GM12878 (cell line): ENCODE results near the gene RAI14.

Experiments
- CHD2 ChIP-seq: IDR thresholded peaks from 2 replicates; pipeline ENCODE4 v1.6.1; 2011; ENCODE audit warnings: low read depth, low read length, improper control_type of control experiment, borderline replicate concordance
- CTCF ChIP-seq, 3 experiments: IDR thresholded peaks in 2 of 3; conservative IDR thresholded peaks in 1 of 3; 2 replicates each; pipeline ENCODE4 v1.5.1; 2011; ENCODE audit warnings: low read depth in 3 of 3, low read length in 3 of 3, mild to moderate bottlenecking in 3 of 3, control low read depth in 2 of 3, moderate library complexity in 2 of 3, inconsistent platforms in 1 of 3, mixed read lengths in 1 of 3; ENCODE audit not compliant: control insufficient read depth in 2 of 3, insufficient read depth in 1 of 3; ENCODE audit errors: extremely low read depth in 1 of 3
- EP300 ChIP-seq, 2 experiments: fragments of 150-350 bp in 1 of 2; IDR thresholded peaks; 2 replicates each; pipeline ENCODE4 v1.6.1; 2011 to 2012; ENCODE audit warnings: low read depth in 2 of 2, low read length in 2 of 2, borderline replicate concordance in 1 of 2, improper control_type of control experiment in 1 of 2, inconsistent platforms in 1 of 2; ENCODE audit not compliant: control insufficient read depth in 1 of 2
- PAX5 ChIP-seq: IDR thresholded peaks from 2 replicates; pipeline ENCODE4 v1.6.1; 2011; ENCODE audit warnings: low read depth, low read length, borderline replicate concordance
- REST ChIP-seq: IDR thresholded peaks from 2 replicates; pipeline ENCODE4 v1.6.1; 2012; ENCODE audit warnings: mild to moderate bottlenecking, low read depth, low read length
- USF1 ChIP-seq: IDR thresholded peaks from 2 replicates; pipeline ENCODE4 v1.6.1; 2011; ENCODE audit warnings: borderline replicate concordance, low read depth, mild to moderate bottlenecking, moderate library complexity, mixed read lengths, low read length; ENCODE audit not compliant: insufficient read depth; ENCODE audit errors: extremely low read length

GRCh38 chr5:34682926-34683623 lies 26.9 kb downstream of the RAI14 start:
- TF ChIP-seq PAX5, result no peak
- TF ChIP-seq EP300 (IDR thresholded peaks at IDR 0.05; ENCODE audit: borderline replicate concordance in 1 of 2, control insufficient read depth in 1 of 2, low read depth in 2 of 2, low read length in 2 of 2), result no peak
- TF ChIP-seq USF1, result no peak
- no peak for TF ChIP-seq REST
- no peak for TF ChIP-seq CTCF (IDR thresholded peaks at IDR 0.05 in 2 of 3, conservative IDR thresholded peaks at IDR 0.05 in 1 of 3; ENCODE audit: control insufficient read depth in 2 of 3, extremely low read depth in 1 of 3, insufficient read depth in 1 of 3, low read depth in 3 of 3, low read length in 3 of 3)
- TF ChIP-seq CHD2, result no peak
